Muscle of leg (tissue), 11 donors: ENCODE measurements around the gene HS6ST1. TPM values are rescaled to one million over a fixed set of nuclear protein-coding genes. Genes with fewer than 3 reads are reported as not detected.

ENCODE experiments used
- DNase-seq: peaks from one replicate; pipeline ENCODE4 v3.0.0; 2013
- H3K27ac ChIP-seq: one replicate; pipeline ENCODE4 v1.5.1; 2013; ENCODE audit warnings: mild to moderate bottlenecking, low read length, control low read depth
- H3K27me3 ChIP-seq: one replicate; pipeline ENCODE4 v1.6.1; 2013; ENCODE audit warnings: low read length; ENCODE audit not compliant: control insufficient read depth, insufficient read depth
- H3K36me3 ChIP-seq: one replicate; pipeline ENCODE4 v1.6.1; 2013; ENCODE audit warnings: low read length; ENCODE audit not compliant: control insufficient read depth, insufficient read depth
- H3K4me1 ChIP-seq: one replicate; pipeline ENCODE4 v1.6.1; 2013; ENCODE audit warnings: low read length; ENCODE audit not compliant: control insufficient read depth, insufficient read depth
- H3K4me3 ChIP-seq: one replicate; pipeline ENCODE4 v1.5.1; 2013; ENCODE audit warnings: low read length, control low read depth
- H3K9me3 ChIP-seq: replicated peaks from 2 replicates; pipeline ENCODE4 v1.6.1; 2013; ENCODE audit warnings: low read depth, low read length; ENCODE audit not compliant: control insufficient read depth
- WGBS: methylation state at CpG from one replicate; pipeline ENCODE4 v1.1.5; 2013; ENCODE audit warnings: missing lambda C conversion rate; ENCODE audit not compliant: insufficient coverage; 5-methylcytosine and 5-hydroxymethylcytosine counted together
- polyA plus RNA-seq, 8 donors: library from polyadenylated mRNA; unstranded; fragments of 120-200 nt; gene quantifications; one replicate each; pipeline versions ENCODE4 v1.2.1 to v1.2.3, GENCODE V29; 2013; ENCODE audit warnings: inconsistent platforms in 1 of 8, low replicate concordance in 1 of 8; ENCODE audit not compliant: insufficient read length in 8 of 8, insufficient read depth in 1 of 8
- total RNA-seq: library from RNA; stranded (reverse); fragments of 120-200 nt; gene quantifications from one replicate; pipeline ENCODE4 v1.2.4, GENCODE V29; 2013

Gene HS6ST1
- total and polyA plus RNA-seq, 9 donors, result 21.8 to 39.8 (median 29.6) TPM

- Histone ChIP-seq H3K4me3 (no peak overlapping the region), H3K27ac (no peak overlapping the region), H3K27me3 (no peaks in the 10 kb centered on the region), H3K4me1 (no peaks in the 10 kb centered on the region), H3K36me3 (no peaks in the 10 kb centered on the region), H3K9me3 (peaks cover 11% of the 10 kb centered on the region)
- no peak for DNase-seq
- no CpG with 5 or more reads among the region's 2 CpGs for WGBS
Measured at GRCh38 chr2:128332091-128332634, 13.5 kb upstream of the HS6ST1 start.

- Histone ChIP-seq H3K9me3 (peaks cover 7% of the 10 kb centered on the region), H3K36me3 (no peaks in the 10 kb centered on the region), H3K4me1 (no peaks in the 10 kb centered on the region), H3K4me3 (no peak overlapping the region), H3K27me3 (no peaks in the 10 kb centered on the region), H3K27ac (no peak overlapping the region)
- WGBS, result no CpG with 5 or more reads among the region's 5 CpGs
- no peak for DNase-seq
Measured at GRCh38 chr2:128330583-128330982, 11.9 kb upstream of the HS6ST1 start.

- DNase-seq, result peak; percentile 46
- no peaks in the 10 kb centered on the region for H3K27me3 ChIP-seq
- no peak overlapping the region for H3K4me3 ChIP-seq
- H3K27ac ChIP-seq, result no peak overlapping the region
- WGBS, result 52% methylated on average over 6 of the region's 6 CpGs
- no peaks in the 10 kb centered on the region for H3K36me3 ChIP-seq
- peaks cover 7% of the 10 kb centered on the region for H3K9me3 ChIP-seq
- no peaks in the 10 kb centered on the region for H3K4me1 ChIP-seq
Measured at GRCh38 chr2:128329607-128330006, 10.9 kb upstream of the HS6ST1 start.

- H3K36me3 ChIP-seq, result no peaks in the 10 kb centered on the region
- peaks cover 7% of the 10 kb centered on the region for H3K9me3 ChIP-seq
- no peak for DNase-seq
- no peak overlapping the region for H3K27ac ChIP-seq
- no peaks in the 10 kb centered on the region for H3K27me3 ChIP-seq
- 88% methylated on average over 7 of the region's 11 CpGs for WGBS
- peaks cover 6% of the 10 kb centered on the region for H3K4me1 ChIP-seq
- H3K4me3 ChIP-seq, result no peak overlapping the region
Measured at GRCh38 chr2:128327180-128327964, 8.7 kb upstream of the HS6ST1 start.

GRCh38 chr2:128326346-128326745 is 7.7 kb upstream of the HS6ST1 start:
- no peak overlapping the region for H3K27ac ChIP-seq
- H3K4me3 ChIP-seq, result no peak overlapping the region
- 71% methylated on average over 1 of the region's 4 CpGs for WGBS
- H3K9me3 ChIP-seq, result no peaks in the 10 kb centered on the region
- no peaks in the 10 kb centered on the region for H3K27me3 ChIP-seq
- no peak for DNase-seq
- H3K4me1 ChIP-seq, result peaks cover 10% of the 10 kb centered on the region
- H3K36me3 ChIP-seq, result no peaks in the 10 kb centered on the region

- Histone ChIP-seq H3K4me1 (peaks cover 13% of the 10 kb centered on the region), H3K36me3 (no peaks in the 10 kb centered on the region), H3K27ac (no peak overlapping the region), H3K9me3 (no peaks in the 10 kb centered on the region), H3K4me3 (no peak overlapping the region), H3K27me3 (no peaks in the 10 kb centered on the region)
- WGBS, result 74% methylated on average over 11 of the region's 13 CpGs
- no peak for DNase-seq
Measured at GRCh38 chr2:128325611-128326181, 7.0 kb upstream of the HS6ST1 start.

GRCh38 chr2:128324897-128325410 is 6.3 kb upstream of the HS6ST1 start:
- 91% methylated on average over 8 of the region's 13 CpGs for WGBS

GRCh38 chr2:128324008-128324896 is 5.6 kb upstream of the HS6ST1 start:
- no peaks in the 10 kb centered on the region for H3K9me3 ChIP-seq
- no peak overlapping the region for H3K4me3 ChIP-seq
- DNase-seq, result no peak
- no peak overlapping the region for H3K27ac ChIP-seq
- WGBS, result 82% methylated on average over 10 of the region's 11 CpGs
- H3K4me1 ChIP-seq, result peaks cover 16% of the 10 kb centered on the region
- H3K36me3 ChIP-seq, result no peaks in the 10 kb centered on the region
- no peaks in the 10 kb centered on the region for H3K27me3 ChIP-seq

More at GRCh38 chr2:128324897-128325410, 6.3 kb upstream of the HS6ST1 start:
- Histone ChIP-seq H3K9me3 (no peaks in the 10 kb centered on the region), H3K36me3 (no peaks in the 10 kb centered on the region), H3K27ac (no peak overlapping the region), H3K4me1 (peaks cover 13% of the 10 kb centered on the region), H3K4me3 (no peak overlapping the region), H3K27me3 (no peaks in the 10 kb centered on the region)
- no peak for DNase-seq

GRCh38 chr2:128323555-128323931 is 4.9 kb upstream of the HS6ST1 start:
- H3K27ac ChIP-seq, result no peak overlapping the region
- no peaks in the 10 kb centered on the region for H3K9me3 ChIP-seq
- peaks cover 18% of the 10 kb centered on the region for H3K4me1 ChIP-seq
- no peak for DNase-seq
- H3K27me3 ChIP-seq, result no peaks in the 10 kb centered on the region
- H3K36me3 ChIP-seq, result no peaks in the 10 kb centered on the region
- H3K4me3 ChIP-seq, result no peak overlapping the region
- WGBS, result 75% methylated on average over 2 of the region's 8 CpGs
